Uterus (tissue), 2 donors: Measurements from ENCODE around the gene TRPC4.

Source experiments
- CTCF ChIP-seq, 4 experiments: fragments of 200-600 bp in 2 of 4; fragments of 450-650 bp in 2 of 4; sonication (generic) in 2 of 4; IDR thresholded peaks; one replicate each; pipeline ENCODE4 v1.5.1; 2016 to 2019; ENCODE audit warnings: antibody characterized with exemption in 4 of 4, mild to moderate bottlenecking in 2 of 4, moderate library complexity in 1 of 4
- POLR2A ChIP-seq, 2 donors: fragments of 450-650 bp; IDR thresholded peaks; one replicate each; pipeline ENCODE4 v1.6.1; 2016; ENCODE audit warnings: antibody characterized with exemption in 2 of 2, mild to moderate bottlenecking in 1 of 2, moderate library complexity in 1 of 2

GRCh38 chr13:37795326-37795725 is 74.2 kb downstream of the TRPC4 start:
- TF ChIP-seq CTCF (IDR thresholded peaks at IDR 0.05) (no peak), POLR2A (IDR thresholded peaks at IDR 0.05) (no peak)
